ENCODE data around the gene SLC8A2.
A peak's percentile ranks its signal among the peaks of the same experiment; 100 is the strongest.

The SLC8A2 gene

DNA sequence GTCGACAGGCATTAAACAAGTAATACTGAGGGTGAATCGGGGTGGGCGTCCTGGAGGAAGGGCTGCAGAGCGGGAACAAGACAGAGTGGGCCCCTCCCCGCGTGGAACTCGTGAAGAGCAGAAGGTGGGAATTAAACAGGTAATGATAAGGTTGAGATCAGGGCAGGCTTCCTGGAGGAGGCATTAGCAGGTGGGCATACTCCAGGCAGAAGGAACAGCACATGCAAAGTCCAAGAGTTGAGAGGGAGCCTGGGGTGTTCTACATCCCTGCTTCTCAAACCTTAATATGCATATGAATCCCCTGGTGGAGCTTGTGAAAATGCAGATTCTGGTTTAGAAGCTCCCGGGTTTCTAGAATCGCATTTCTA lies 23.3 kb downstream of the SLC8A2 start:
- no peak for DNase-seq

DNA sequence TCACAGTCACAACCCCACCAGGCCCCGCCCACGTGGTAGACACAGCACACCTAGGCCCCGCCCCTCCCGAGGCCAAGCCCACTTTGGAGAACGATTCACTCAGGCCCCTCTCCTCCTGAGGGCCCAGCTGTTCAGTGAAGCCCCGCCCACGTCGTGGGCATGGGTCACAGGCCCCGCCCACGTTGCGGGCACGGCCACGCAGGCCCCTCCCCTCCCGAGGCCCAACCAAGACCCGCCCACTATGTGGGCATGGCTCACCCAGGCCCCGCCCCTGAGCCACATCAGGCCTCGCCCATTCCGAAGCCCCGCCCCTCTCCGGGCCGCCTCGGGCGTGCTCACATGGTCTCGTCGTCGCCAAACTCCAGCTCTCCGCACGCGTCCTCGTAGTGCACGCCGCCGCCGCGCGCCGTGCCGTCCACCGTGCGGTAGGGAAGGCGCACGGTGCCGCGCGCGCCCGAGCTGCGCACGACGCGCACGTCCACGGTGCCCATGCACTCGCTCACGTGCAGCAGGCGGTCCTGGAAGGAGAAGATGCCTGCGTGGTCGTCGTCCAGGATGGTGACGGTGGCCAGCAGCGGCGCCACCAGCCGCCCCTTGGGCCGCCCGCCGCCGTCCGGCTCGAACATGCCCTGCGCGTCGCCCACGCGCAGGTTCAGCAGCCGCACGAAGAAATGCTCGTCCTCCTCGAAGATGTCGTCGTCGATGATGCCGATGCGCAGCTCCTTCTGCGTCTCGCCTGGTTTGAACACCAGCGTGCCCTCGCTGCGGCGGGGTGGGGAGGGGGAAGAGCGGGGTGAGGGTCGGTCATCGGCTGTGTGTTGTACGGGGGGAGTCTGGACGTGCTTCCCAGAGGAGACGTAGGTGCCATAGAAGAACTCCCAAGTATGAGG lies 24.0 kb downstream of the SLC8A2 start:
- peak; percentile 84 for DNase-seq

DNA sequence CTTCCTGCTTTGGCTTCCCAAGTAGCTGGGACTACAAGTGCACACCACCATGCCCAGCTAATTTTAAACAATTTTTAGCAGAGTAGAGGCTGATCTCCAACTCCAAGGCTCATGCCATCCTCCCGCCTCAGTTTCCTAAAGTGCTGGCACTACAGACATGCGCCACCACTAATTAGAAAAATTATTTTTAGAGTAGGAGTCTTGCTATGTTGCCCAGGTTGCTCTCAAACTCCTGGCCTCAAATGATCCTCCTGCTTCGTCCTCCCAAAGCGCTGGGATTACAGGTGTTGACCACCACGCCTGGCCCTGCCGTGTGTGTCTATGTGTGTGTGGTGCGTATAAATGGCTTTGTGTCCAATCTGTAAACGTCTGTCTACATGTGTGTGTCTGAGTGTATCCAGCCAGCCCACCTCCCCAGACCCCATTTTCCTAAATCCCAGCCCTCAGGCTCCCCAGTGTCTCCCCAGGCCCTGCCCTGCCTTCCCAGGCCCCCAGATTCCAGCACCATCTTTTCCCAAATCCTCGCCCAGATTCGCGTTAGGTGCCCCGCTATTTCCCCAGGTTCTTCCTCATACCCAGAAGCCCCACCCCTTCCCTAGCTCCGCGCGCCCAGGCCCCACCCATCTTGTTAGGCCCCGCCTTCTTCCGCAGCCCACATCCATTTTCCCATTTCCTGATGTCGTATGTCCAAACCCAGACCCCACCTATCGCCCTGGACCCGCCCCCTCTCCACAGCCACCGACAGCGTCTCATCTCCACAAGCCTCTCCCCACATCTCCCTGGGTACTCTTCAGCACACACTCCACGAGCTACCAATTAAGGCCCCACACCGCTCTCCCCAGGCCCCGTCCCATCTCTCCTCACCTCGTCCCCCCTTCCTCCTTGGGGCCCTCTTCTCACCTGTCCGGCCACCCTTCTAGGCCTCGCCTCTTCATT lies 24.9 kb downstream of the SLC8A2 start:
- DNase-seq, result peak; percentile 79

DNA sequence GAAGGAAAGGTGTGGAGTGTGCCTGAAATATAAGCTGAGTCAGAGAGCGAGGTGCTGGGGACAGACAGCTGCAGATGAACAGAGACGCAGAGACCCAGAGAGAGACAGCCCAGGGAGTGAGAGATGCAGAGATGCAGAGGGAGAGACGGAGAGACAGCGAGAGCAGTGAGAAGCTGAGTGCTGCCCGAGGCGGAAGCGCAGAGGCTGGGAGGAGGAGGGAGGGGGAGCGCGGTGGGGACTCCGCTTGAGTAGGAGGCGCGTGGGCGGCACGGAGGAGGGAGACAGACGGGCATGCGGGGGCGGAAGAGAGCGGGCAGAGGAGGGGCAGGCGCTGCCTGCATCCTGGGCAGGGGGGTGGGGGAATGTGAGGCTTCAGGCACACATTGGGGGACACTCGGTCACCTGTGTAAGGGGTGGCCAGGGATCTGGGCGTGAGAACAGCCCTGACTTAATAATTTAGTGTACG lies 25.7 kb downstream of the SLC8A2 start:
- peak; percentile 54 for DNase-seq

DNA sequence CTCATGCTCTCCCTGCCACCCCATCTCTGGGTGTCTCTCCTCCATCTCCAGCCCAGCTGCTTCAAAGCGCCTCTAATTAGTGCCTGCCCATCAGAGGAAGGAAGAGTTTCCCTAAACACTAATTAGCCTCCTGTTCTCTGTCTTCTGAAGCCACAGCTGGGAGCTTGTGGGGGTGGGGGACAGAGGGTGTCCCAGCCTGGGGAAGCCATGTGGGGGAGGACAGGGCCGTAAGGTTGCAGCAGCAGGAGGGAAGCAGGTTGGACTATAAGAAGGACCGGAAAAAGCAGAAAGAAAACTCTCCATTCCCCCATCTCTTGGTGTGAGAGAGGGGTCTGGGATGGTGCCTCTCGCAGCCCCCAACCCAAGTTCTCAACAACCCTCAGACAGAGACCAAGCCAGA lies 26.2 kb downstream of the SLC8A2 start:
- DNase-seq, result no peak

DNA sequence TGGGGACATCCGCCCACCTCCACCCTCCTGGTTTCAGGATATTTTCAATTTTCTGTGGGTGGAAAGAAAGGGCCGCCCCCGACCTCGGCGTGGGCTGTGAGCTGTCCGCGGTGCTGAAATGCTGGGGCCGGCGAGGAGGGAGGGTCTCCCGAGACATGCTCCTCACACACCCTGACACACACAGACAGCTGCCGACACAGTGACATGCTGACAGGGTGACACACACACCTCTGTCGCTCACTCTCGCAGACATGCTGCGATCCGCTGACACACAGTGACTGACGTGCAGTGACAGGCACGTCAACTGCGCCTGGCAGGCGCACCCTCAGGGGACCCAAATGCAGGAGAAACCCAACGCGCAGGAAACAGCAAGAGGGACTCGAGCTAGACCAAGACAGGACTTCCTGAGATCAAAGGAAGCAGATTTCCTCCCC lies 27.3 kb downstream of the SLC8A2 start:
- DNase-seq, result no peak

DNA sequence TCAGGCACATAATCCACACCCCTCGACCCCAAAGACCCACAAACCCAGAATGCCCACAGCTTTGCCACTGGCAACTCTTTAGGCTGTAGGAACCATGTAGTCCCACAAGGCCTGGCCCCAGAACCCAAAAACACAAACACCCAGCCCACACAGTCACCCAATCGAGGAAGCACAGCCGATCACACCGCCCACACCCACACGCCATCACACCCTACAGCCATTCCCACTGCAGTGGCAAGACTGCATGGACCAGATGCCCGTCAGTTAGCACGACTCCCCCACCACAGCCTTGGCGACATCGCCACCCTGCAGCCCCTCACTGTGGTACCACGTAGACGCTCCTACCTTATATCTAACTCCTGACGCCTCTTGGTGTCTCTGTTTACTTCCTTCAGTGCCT lies 28.4 kb downstream of the SLC8A2 start:
- DNase-seq, result no peak

DNA sequence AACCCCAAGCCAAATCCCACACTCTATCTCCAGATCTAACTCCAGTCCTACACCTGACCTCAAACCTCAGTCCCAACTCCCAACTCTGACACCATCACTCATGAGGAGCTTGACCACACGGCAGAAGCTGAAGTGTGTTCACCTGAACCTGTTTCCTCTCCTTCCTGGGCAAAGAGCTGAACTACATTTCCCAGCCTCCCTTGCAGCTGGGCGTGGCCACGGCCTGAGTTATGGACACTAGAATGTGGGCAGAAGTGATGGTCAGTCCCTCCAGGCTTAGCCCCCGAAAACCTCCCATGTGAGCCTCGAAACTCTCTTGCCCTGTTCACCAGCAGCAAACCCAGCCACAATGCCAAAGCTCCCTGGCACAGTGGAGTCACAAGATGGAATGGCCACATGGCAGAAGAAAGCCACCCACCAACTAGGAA lies 32.9 kb downstream of the SLC8A2 start:
- DNase-seq, result no peak

DNA sequence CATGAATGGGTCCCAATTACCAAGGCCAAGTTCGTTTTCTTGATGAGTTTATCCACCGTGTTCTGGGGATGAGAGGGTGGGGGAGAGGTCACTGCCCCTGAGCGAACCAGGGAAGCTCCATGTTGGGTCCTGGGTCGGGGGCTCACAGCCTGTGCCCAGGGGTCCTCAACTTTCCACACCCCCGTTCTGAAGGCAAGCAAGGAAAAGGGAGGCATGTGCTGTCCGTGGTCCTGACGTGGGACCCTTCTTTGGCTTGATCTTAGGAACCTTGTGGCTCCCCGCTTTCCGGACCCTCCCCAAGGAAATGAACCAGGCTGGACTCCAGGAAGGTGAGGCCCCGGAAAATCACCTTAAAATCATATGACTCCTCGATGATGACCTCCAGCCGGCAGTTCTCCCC lies 34.2 kb downstream of the SLC8A2 start:
- no peak for DNase-seq

DNA sequence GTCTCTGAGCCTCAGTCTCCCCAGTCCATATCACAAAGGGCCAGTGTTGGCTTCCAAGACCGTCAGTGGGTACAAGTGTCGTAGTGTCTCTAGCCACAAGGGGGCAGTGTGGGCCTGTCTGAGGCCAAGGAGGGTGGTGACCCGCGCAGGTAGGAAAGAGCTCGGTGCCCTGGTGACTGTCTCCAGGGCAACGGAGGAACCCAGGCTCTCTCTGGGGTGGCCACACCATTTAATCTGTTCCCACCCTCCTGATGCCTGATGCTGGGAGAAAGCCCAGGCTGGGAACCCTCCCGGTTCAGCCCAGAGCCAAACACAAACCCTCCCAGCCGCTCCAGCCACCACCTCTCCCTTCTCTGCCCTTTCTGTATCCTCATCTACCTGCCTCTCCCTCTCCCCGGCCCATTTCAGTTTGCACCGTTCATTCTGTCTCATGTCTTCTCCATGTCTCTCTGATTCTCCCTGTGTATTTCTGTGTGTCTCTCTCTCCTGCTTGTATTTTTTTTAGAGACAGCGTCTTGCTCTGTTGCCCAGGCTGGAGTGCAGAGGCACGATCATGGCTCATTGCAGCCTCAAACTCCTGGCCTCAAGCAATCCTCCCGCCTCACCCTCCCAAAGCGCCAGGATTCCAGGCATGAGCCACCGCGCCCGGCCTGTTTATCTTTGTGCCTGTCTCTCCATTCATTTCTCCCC lies 34.8 kb downstream of the SLC8A2 start:
- DNase-seq, result no peak

DNA sequence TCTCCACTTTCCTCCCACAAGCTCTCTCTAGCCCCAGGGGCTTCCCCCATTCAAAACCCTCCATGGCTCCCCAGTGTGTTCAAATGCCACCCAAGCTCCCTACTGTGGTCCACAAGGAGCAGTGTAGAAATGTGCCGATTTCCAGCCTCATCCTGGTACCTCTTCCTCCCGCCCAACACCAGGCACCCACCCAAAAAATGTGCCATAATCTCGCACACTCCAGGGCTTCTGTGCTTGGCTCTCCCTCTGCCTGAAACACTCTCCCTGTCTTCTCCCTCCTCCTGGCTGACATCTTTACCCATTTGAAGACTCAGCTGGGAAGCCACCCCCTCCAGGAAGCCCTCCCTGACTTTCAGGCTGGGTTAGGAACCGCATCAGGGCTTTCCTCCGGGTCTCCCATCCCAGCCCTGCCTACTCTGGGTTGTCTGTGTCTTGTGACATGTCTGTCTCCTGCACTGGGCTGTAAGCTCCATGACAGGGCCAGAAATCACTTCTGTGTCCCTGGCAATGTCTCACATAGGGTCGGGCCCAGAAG lies 35.7 kb downstream of the SLC8A2 start:
- DNase-seq, result no peak

DNA sequence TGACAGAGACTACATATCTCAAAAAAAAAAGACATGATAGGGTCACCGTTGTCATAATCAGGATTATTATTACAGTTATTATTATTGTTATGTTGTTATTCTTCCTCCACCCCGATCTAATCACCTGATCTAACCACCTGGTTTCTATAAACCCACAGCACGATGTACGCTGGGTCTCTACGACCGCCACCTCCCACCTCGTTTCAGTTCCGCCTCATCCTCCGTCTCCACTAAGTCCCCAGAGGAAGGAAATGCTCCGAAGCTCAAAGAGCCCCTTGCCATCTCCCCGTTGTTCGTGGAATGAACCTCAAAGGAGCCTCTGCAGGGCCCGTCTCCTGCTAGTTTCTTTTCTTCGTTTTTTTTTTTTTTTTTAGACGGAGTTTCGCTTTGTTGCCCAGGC lies 36.5 kb downstream of the SLC8A2 start:
- DNase-seq, result no peak

DNA sequence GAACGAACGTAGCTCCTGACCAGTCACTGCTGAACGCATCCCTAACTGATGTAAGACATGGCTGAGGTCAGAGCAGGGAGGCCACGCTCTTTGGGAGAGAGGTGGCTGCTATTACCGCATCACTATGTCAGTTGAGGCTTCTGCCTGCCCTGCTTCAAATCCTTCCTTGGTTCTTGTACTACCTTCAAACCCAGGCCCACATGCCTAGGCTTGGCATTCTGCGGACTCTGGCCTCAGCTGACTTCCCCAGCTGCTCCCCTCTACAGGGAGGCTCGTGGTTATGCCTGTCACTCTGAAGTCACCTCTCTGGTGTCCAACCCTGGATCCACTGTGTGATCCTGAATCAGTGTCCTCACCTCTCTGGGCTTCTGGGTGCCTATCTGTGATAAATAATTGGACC lies 37.6 kb downstream of the SLC8A2 start:
- no peak for DNase-seq

DNA sequence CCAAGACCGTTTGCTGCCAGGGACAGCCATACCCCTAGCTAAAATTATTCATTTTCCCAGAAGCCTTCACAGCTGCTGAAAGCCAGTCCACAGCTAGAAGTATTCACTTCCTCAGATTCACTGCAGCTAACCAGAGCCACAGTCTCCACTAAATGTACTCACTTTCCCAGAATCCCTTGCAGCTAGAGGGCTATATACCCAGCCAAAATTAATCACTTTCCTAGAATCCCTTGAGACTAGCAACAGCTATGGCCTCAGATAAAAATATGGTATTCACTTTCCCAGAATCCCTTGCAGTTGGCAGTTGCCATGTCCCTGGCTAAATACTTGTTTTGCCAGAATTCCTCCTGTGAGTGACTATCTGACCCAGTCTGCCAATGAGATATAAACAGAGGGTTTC lies 38.6 kb downstream of the SLC8A2 start:
- peak; percentile 13 for DNase-seq

DNA sequence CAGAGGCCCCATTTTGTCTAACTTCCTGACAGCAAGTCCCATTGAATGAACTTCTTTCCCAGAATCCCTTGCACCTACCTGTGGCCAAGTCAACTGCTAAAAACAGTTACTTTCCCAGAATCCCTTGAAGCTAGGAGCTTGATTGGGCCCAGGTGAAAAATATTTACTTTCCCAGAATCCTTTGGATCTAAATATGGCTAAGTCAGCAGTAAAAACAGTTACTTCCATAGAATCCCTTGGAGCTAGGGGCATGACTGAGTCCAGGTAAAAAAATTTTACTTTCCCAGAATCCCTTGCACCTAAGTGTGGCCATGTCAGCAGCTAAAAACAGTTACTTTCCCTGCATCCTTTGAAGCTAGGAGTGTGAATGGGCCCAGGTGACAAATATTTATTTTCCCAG lies 39.2 kb downstream of the SLC8A2 start:
- DNase-seq, result no peak

DNA sequence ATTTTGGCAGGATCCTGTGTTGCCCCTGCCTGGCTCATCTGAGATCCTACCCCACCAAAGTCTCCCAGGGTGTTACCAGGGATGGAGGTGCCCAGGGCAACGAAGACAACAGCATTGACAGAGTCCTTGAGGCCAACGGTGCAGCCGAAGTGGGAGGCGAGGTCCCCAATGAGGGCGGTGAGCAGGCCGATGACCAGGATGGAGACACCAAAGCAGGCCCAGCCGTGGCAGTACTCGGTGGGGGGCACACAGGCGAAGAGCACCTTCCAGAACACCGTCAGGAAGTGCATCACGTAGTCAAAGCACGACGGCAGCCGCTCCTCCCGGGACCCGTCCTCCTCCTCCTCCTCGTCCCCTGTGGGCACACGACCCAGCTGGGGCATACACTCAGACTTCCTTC lies 39.6 kb downstream of the SLC8A2 start:
- DNase-seq, result no peak

DNA sequence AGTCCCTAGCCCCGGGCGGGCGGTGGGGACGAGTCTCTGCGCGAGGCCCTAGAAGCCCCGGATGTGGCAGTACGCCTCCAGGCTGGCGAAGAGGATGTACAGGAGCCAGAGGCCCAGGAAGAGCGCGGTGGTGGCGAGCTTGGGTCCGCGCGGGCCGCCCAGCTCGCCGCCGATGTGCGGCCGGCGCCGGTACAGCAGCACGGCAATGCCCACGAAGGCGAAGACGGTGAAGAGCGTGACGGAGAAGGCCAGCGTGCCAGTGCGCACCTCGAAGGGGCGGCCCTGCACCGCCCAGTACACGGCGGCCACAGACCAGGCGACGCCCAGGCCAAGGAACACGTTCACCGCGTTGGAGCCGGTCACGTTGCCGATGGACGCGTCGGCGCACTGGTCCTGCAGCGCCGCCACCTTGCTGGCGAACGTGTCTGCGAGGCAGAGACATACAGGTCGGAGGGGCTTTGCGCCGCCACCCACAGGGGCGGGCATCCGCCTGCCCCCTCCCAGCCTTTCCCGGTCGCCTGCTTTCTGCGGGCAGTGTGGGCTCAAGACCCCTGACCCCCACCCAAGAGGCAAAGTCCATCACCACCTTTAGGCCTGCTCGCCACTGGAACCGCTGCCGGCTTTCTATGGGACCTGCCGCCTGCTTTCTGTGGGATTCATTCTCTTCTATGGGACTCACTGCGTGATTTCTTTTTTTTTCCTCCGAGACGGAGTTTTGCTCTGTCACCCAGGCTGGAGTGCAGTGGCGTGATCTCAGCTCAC lies 41.5 kb downstream of the SLC8A2 start:
- no peak for DNase-seq

DNA sequence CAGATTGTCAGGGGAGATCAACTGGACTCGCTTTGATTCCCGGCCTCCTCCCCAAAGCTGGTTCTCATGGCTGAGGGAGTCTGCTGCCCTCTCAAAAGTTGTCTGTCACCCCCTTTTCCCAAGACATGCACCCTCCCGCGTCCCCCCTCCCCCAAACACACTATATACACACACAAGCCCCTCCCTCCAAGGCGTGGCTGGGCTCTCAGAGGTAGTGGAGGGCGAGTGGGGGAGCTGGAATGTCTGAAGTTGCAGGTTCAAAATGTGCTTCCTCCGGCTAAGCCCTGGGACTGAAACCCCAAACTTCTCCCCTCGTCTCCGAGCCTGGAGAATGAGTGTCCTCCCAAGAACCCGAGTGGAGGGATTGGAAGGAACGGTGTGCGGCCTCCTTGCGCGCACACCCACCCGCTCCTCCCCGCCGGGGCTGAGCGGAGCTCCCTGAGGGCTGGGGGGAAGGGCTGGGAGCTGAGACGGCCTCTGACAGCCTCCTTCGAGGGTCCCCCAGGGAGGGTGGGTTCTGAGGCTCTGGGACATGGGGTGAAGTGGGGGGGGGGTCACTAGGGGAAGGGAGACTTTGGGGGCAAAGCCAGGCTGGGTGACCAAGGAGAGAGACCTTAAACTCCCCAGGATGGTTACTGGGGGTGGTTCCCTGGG lies 42.4 kb downstream of the SLC8A2 start:
- DNase-seq, result no peak

DNA sequence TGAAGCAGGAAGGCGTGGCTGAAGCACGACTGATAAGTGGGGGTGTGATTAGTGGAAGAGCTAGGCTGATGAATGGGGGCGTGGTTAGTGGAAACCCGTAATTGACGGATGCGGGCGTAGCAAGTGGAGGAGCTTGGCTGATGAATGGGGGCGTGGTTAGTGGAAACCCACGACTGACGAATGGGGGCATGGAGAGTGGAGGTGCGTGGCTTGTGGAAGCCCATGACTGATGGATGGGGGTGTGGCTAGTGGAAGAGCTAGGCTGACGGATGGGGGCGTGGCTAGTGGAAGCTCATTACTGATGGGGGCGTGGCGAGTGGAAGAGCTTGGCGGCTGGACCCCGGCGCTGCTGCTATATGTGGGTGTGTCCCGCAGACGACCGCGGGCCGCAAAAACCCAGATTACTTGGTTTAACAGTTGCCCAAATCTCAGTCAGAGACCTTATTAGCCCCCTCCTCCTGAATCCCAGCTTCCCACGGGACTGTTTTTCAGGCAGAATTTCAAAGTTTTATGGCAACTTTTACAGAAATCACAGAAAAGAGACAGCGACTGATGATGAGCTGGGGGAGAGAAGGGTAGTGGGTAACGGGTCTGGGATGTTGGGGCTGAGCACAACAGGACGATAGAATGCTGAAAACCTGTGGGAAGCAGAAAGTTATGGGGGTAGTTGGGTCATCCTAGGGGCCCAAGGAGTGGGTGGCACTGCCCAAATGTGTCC lies 43.4 kb downstream of the SLC8A2 start:
- DNase-seq, result no peak

DNA sequence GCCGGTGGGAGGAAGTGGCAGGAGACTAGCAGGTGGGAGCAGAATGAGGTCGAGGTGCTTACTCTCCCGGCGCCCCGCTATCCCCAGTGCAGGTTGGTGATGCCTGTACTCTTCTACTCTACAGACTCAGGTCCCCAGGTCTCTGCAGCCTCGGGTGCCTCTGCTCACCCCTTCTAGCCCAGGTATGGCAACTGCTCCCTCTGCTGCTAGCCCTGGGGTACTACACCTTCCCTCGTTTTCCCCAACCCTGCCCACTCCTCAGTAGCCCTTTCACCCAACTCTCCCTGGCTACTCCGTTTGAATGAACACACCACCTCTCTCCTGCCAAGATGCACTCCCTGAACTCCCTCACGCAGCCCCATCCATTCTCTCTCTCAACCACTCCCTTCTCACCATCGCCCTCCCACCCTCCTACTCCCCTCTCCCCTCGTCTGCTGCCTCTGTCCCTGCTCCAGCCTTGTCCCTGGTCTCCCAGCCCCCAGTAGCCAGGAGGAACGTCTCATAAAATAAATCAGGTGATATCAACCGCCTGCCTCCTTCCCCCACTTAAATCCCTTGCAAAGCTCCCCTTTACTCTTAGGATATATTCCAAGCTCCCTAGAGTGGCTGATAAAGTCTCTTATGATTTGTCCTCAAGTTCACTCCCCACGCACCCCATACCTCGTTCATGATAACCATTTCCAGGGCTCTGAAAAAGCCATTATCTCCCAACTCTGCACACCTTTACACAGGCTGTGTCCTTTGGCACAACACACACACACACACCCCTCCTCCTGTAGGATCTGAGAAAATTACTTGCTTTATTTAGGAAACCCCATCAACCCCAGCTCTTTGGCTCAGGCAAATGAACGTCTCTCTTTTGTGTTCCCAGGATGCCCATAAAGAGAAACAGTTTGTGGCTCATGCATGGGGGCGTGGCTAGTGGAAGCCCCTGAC lies 44.2 kb downstream of the SLC8A2 start:
- DNase-seq, result no peak
